SK-N-SH (cell line): ENCODE results near the gene HEY2.

Source experiments
- CTCF ChIP-seq: fragments of 200-600 bp; sonication (generic); IDR thresholded peaks from 2 replicates; pipeline ENCODE4 v1.6.1; 2017; ENCODE audit warnings: antibody characterized with exemption, mild to moderate bottlenecking, moderate library complexity
- FOXM1 ChIP-seq: IDR thresholded peaks from 2 replicates; pipeline ENCODE4 v1.4.0; 2012; ENCODE audit warnings: low read depth, mild to moderate bottlenecking
- GABPA ChIP-seq: IDR thresholded peaks from 2 replicates; pipeline ENCODE4 v1.4.0; 2012; ENCODE audit warnings: low read depth, mild to moderate bottlenecking
- NFIC ChIP-seq: IDR thresholded peaks from 2 replicates; pipeline ENCODE4 v1.4.0; 2012; ENCODE audit warnings: borderline replicate concordance
- POLR2AphosphoS5 ChIP-seq: IDR thresholded peaks from 2 replicates; pipeline ENCODE4 v1.6.1; 2012; ENCODE audit warnings: low read depth, low read length
- RAD21 ChIP-seq: IDR thresholded peaks from 2 replicates; pipeline ENCODE4 v1.6.1; 2012; ENCODE audit warnings: mild to moderate bottlenecking, low read length
- RFX5 ChIP-seq: IDR thresholded peaks from 2 replicates; pipeline ENCODE4 v1.6.1; 2012; ENCODE audit warnings: mild to moderate bottlenecking, improper control_type of control experiment, low read length
- RXRA ChIP-seq: IDR thresholded peaks from 2 replicates; pipeline ENCODE4 v1.4.0; 2012; ENCODE audit warnings: low read depth, mild to moderate bottlenecking, borderline replicate concordance
- SMC3 ChIP-seq: IDR thresholded peaks from 2 replicates; pipeline ENCODE4 v1.6.1; 2012; ENCODE audit warnings: low read depth, low read length, improper control_type of control experiment
- TCF12 ChIP-seq: IDR thresholded peaks from 2 replicates; pipeline ENCODE4 v1.4.0; 2012
- TEAD4 ChIP-seq: IDR thresholded peaks from 2 replicates; pipeline ENCODE4 v1.4.0; 2012; ENCODE audit warnings: mild to moderate bottlenecking, borderline replicate concordance; ENCODE audit not compliant: insufficient read depth
- TF ChIP-seq, protein P1 (sequence below): IDR thresholded peaks from 2 replicates; pipeline ENCODE4 v1.4.0; 2012; ENCODE audit warnings: low read depth
- TF ChIP-seq, protein P2 (sequence below): IDR thresholded peaks from 2 replicates; pipeline ENCODE4 v1.6.1; 2012; ENCODE audit warnings: mild to moderate bottlenecking, low read depth, low read length, moderate library complexity

- no peak for TF ChIP-seq SMC3
- no peak for TF ChIP-seq CTCF
- TF ChIP-seq TEAD4 = no peak
- no peak for TF ChIP-seq RAD21
- TF ChIP-seq RFX5 = no peak
- no peak for TF ChIP-seq TCF12
- no peak for TF ChIP-seq POLR2AphosphoS5
- no peak for TF ChIP-seq FOXM1
- no peak for TF ChIP-seq GABPA
- TF ChIP-seq, protein P1, sequence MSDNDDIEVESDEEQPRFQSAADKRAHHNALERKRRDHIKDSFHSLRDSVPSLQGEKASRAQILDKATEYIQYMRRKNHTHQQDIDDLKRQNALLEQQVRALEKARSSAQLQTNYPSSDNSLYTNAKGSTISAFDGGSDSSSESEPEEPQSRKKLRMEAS = no peak
- TF ChIP-seq NFIC = no peak
- no peak for TF ChIP-seq RXRA
- TF ChIP-seq, protein P2, sequence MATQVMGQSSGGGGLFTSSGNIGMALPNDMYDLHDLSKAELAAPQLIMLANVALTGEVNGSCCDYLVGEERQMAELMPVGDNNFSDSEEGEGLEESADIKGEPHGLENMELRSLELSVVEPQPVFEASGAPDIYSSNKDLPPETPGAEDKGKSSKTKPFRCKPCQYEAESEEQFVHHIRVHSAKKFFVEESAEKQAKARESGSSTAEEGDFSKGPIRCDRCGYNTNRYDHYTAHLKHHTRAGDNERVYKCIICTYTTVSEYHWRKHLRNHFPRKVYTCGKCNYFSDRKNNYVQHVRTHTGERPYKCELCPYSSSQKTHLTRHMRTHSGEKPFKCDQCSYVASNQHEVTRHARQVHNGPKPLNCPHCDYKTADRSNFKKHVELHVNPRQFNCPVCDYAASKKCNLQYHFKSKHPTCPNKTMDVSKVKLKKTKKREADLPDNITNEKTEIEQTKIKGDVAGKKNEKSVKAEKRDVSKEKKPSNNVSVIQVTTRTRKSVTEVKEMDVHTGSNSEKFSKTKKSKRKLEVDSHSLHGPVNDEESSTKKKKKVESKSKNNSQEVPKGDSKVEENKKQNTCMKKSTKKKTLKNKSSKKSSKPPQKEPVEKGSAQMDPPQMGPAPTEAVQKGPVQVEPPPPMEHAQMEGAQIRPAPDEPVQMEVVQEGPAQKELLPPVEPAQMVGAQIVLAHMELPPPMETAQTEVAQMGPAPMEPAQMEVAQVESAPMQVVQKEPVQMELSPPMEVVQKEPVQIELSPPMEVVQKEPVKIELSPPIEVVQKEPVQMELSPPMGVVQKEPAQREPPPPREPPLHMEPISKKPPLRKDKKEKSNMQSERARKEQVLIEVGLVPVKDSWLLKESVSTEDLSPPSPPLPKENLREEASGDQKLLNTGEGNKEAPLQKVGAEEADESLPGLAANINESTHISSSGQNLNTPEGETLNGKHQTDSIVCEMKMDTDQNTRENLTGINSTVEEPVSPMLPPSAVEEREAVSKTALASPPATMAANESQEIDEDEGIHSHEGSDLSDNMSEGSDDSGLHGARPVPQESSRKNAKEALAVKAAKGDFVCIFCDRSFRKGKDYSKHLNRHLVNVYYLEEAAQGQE = no peak
Observed at GRCh38 chr6:125718109-125718508, 31.3 kb upstream of the HEY2 start.
